ENCODE measurements around the gene KCNK10. TPM values are rescaled to one million over a fixed set of nuclear protein-coding genes. Genes with fewer than 3 reads are reported as not detected.

Gene KCNK10
- total and polyA plus RNA-seq, 7 donors = under 0.01 to 0.60 (median 0.28) TPM; not detected in 1

GRCh38 chr14:88189417-88190191, 133.5 kb downstream of the KCNK10 start:
- no peaks in the 10 kb centered on the region for H3K9me3 ChIP-seq
- 8 to 33% methylated on average over 10 of the region's 10 CpGs for WGBS, 2 donors
- intact Hi-C loops (cut with DNase I) = no loop called here
- peaks cover 0 to 11% (median 0%) of the 10 kb centered on the region in 4 donors for H3K4me1 ChIP-seq
- peaks cover 0 to 26% (median 0%) of the 10 kb centered on the region in 3 donors for H3K27me3 ChIP-seq
- no peak overlapping the region for H3K27ac ChIP-seq
- DNase-seq = peak; percentile 76
- peak overlapping the region in 2 of 4 donors; percentile 22 to 29 for H3K4me3 ChIP-seq
- H3K36me3 ChIP-seq = no peaks in the 10 kb centered on the region
- TF ChIP-seq EP300 (IDR thresholded peaks at IDR 0.05) (no peak), POLR2AphosphoS5 (IDR thresholded peaks at IDR 0.05) (no peak), POLR2A (IDR thresholded peaks at IDR 0.05) (no peak)
- TF ChIP-seq, protein P1, sequence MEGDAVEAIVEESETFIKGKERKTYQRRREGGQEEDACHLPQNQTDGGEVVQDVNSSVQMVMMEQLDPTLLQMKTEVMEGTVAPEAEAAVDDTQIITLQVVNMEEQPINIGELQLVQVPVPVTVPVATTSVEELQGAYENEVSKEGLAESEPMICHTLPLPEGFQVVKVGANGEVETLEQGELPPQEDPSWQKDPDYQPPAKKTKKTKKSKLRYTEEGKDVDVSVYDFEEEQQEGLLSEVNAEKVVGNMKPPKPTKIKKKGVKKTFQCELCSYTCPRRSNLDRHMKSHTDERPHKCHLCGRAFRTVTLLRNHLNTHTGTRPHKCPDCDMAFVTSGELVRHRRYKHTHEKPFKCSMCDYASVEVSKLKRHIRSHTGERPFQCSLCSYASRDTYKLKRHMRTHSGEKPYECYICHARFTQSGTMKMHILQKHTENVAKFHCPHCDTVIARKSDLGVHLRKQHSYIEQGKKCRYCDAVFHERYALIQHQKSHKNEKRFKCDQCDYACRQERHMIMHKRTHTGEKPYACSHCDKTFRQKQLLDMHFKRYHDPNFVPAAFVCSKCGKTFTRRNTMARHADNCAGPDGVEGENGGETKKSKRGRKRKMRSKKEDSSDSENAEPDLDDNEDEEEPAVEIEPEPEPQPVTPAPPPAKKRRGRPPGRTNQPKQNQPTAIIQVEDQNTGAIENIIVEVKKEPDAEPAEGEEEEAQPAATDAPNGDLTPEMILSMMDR (IDR thresholded peaks at IDR 0.05) = peak in 3 of 4 experiments; percentile 32 to 53 (median 36)

DNA sequence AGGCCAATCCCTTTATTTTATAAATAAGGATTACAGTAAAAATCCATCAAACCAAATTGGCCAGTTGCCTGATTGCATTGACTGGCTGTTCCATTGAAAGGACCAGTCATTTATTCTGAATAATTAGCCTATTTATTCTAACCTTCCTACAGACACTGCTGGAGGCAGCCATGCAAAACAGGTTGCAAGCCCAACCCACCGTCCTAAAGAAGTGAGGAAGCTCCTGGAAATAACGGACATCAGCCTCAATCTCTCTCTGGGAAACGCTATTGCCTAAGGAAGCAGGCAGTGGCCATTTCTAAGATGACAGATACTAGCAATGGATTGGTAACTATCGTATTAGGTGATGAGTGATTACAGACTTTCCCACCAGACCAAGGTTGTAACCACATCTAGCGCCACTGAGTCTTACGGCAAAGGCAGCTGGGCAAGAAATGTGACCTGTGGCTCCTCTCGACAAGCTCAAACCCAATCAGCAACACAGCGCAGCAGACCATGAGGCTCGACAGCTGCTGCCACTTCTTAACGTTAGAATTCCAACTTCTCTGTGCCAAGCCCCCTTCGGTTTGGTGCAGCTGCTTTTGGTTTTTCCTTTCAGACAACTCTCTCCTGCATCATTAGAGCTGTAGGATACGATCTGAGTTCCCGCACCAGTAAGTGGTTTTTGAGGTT, 134.2 kb downstream of the KCNK10 start:
- no peaks in the 10 kb centered on the region for H3K9me3 ChIP-seq
- TF ChIP-seq POLR2AphosphoS5 (IDR thresholded peaks at IDR 0.05) = no peak
- TF ChIP-seq, protein P1 (IDR thresholded peaks at IDR 0.05) = no peak
- TF ChIP-seq EP300 (IDR thresholded peaks at IDR 0.05) = no peak
- TF ChIP-seq POLR2A (IDR thresholded peaks at IDR 0.05) = no peak
- peaks cover 0 to 11% (median 0%) of the 10 kb centered on the region in 4 donors for H3K4me1 ChIP-seq
- H3K27me3 ChIP-seq = peaks cover 0 to 19% (median 0%) of the 10 kb centered on the region in 3 donors
- H3K36me3 ChIP-seq = no peaks in the 10 kb centered on the region
- intact Hi-C loops (cut with DNase I) = no loop called here
- DNase-seq = no peak
- WGBS, 2 donors = 15 to 17% methylated on average over 13 of the region's 13 CpGs
- peak overlapping the region in 2 of 4 donors; percentile 22 to 29 for H3K4me3 ChIP-seq
- H3K27ac ChIP-seq = no peak overlapping the region

- Histone ChIP-seq H3K4me3 (no peak overlapping the region), H3K27me3 (no peaks in the 10 kb centered on the region), H3K9me3 (no peaks in the 10 kb centered on the region), H3K4me1 (peaks cover 0 to 11% (median 0%) of the 10 kb centered on the region in 4 donors), H3K27ac (no peak overlapping the region), H3K36me3 (no peaks in the 10 kb centered on the region)
- DNase-seq = no peak
- TF ChIP-seq, protein P1 (IDR thresholded peaks at IDR 0.05) = no peak
- TF ChIP-seq EP300 (IDR thresholded peaks at IDR 0.05) = no peak
- no peak for TF ChIP-seq POLR2AphosphoS5 (IDR thresholded peaks at IDR 0.05)
- TF ChIP-seq POLR2A (IDR thresholded peaks at IDR 0.05) = no peak
- WGBS, 2 donors = 94 to 98% methylated on average over 22 of the region's 22 CpGs
- intact Hi-C loops (cut with DNase I) = no loop called here
These were observed 137.2 kb downstream of the KCNK10 start for GRCh38 chr14:88185843-88186242.

DNA sequence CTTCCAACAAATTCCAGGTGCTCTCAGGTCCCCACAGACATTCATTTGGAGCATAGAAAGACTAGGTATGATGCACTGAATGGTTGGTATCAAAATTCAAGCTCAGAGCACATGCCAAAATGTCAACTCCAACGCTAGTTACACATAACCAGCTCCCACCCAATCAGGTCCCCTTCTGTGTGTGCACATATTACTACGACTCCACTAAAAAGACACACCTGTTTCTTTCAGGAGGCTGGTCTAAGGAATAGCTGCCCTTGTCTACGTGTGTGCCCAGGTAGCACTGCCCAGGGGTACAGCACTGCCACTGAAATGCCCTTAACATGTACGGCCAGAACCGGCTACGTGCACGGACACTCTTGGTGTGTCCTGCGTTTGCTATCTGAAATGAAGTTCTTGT, 138.1 kb downstream of the KCNK10 start:
- Histone ChIP-seq H3K27ac (no peak overlapping the region), H3K27me3 (no peaks in the 10 kb centered on the region), H3K9me3 (no peaks in the 10 kb centered on the region), H3K36me3 (no peaks in the 10 kb centered on the region), H3K4me3 (no peak overlapping the region), H3K4me1 (peaks cover 0 to 11% (median 0%) of the 10 kb centered on the region in 4 donors)
- intact Hi-C loops (cut with DNase I) = no loop called here
- TF ChIP-seq, protein P1 (IDR thresholded peaks at IDR 0.05) = no peak
- no peak for TF ChIP-seq POLR2A (IDR thresholded peaks at IDR 0.05)
- TF ChIP-seq EP300 (IDR thresholded peaks at IDR 0.05) = no peak
- no peak for TF ChIP-seq POLR2AphosphoS5 (IDR thresholded peaks at IDR 0.05)
- WGBS, 2 donors = 92% methylated on average over 8 of the region's 8 CpGs
- DNase-seq = no peak

Measured in sigmoid colon (tissue), 7 donors.